NCI-H2029 treated with DMSO at 0.1 percent for 48 hours (cell line): Measurements from ENCODE around the gene C2CD2L.
"Not testable (repeated sequence)": the region's sequence is repeated elsewhere in the genome, so short reads cannot be mapped to it uniquely, and the experiment has no call there.

Experiments used
- DNase-seq: peaks from one replicate; lab custom pipeline; 2025; lab: John Stamatoyannopoulos, UW

Gene C2CD2L

GRCh38 chr11:119106564-119107537, at the start of gene C2CD2L:
TSS of gene C2CD2L (plus strand) at chr11:119107344. CDS start at chr11:119107742, 398 bp downstream.
- peak; percentile 55 for DNase-seq

GRCh38 chr11:119059128-119059527, 48.0 kb upstream of the C2CD2L start:
- not testable (repeated sequence) for DNase-seq

DNA sequence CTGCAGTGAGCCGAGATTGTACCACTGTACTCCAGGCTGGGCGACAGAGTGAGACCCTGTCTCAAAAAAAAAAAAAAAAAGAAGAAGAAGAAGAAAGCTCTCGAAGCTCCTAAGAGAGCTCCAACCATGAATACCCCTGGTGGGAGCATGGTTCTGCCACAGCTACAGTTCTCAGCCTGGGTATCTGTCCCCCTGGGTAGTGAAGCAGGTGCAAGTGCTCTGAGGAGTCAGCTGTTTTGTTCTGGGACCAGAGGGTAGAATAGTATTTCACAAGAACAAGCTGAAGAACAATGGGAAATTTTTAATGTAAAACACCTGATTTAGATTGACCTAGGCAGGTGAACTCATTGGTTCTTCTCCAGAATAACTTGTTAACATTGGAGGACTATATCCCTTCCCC, 45.9 kb upstream of the C2CD2L start:
- DNase-seq = no peak

GRCh38 chr11:119062779-119063178, 44.4 kb upstream of the C2CD2L start:
- DNase-seq = no peak

- no peak for DNase-seq
These were observed 41.8 kb upstream of the C2CD2L start for GRCh38 chr11:119065369-119065768.

DNA sequence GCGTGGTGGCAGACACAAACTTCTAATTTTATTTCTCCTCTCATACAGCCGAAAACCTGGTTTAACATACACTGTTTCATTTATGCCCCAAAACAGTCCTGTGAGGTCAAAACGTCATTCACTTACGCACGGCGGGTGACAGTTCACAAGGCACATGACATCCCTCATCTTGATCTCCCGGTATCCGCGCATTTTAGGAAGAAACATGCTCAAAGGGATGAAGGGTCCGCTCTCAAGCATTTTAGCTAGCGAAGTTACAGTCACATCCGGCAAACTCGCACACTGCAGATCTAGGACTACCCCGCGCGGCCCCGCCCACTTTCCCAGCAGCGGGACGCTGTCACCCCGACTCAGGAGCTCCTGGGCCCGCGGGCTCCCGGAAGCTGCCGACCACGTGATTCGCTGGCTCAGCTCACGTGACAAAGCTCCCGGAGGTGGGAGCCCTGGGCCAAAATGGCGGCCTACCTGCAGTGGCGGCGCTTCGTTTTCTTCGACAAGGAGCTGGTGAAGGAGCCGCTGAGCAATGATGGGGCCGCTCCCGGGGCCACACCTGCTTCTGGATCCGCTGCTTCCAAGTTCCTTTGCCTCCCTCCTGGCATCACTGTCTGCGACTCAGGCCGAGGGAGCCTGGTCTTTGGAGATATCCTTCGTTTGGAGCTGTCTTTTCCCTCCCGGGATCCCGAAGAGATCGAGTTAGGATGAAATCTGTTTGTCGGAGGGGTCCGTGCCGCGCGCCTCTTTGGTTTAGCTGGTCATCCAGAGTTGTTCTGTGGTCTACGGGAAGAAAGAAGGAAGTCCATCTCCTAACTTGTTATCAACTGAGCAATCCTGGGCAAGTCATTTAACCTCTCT, 39.5 kb upstream of the C2CD2L start, which contains the start of gene VPS11:
TSS of gene VPS11 (plus strand) at position 448 of the 852 bp plus-strand sequence. CDS start at position 454, 6 bp downstream.
- peak; percentile 73 for DNase-seq

- DNase-seq = no peak
These were observed 29.3 kb upstream of the C2CD2L start for GRCh38 chr11:119077839-119078238.

DNA sequence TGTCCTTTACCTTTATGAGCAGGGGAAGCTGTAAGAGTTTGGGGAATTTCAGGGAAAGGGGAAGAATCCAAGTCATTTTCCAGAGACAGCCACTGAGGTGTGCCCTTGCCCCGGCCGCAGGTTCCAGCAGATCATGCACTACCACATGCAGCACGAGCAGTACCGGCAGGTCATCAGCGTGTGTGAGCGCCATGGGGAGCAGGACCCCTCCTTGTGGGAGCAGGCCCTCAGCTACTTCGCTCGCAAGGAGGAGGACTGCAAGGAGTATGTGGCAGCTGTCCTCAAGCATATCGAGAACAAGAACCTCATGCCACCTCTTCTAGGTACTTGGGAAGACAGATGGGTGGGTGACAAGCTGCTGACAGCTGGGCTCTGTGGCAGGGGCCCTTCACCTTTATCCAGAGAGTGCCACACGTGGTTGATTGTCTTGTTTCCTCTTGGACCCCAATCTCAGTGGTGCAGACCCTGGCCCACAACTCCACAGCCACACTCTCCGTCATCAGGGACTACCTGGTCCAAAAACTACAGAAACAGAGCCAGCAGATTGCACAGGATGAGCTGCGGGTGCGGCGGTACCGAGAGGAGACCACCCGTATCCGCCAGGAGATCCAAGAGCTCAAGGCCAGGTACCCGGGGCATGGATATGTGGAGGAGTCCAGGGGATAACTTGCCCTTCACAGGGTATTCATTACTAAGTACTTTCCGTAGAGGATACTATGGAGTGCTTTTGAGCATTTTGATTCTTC, 28.3 kb upstream of the C2CD2L start:
- DNase-seq = no peak

DNA sequence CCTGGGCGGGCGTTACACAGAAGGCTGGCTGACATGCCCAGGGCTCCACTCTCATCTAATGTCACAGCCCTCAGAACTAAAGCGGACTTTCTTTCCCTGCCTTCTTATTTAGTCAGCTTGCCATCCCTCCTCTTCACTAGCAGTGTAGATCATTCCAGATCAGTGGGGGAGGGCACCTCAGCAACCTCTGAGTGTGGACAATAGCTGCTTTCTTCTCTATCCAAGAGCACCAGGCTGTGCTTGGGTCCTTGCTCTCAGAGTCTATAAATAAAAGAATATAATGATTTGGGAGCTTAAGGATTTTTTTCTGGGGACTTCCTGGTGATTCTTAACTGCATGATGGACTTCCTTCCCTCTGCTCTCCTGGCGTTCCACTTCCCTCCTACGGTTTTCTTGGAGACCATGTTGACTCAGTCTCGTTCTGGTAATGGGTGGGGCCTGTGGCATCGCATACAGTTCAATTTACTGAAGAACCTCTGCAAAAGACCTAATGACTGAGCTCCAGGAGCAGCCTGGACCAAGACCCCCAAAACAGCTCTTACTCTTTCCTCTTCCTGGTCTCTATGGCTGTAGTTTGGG, 25.4 kb upstream of the C2CD2L start:
- no peak for DNase-seq

- peak; percentile 83 for DNase-seq
These were observed 22.3 kb upstream of the C2CD2L start, which contains the start of gene HMBS for GRCh38 chr11:119084663-119085436. TSS of gene HMBS (plus strand) at chr11:119084881. CDS start at chr11:119085034, 153 bp downstream.

DNA sequence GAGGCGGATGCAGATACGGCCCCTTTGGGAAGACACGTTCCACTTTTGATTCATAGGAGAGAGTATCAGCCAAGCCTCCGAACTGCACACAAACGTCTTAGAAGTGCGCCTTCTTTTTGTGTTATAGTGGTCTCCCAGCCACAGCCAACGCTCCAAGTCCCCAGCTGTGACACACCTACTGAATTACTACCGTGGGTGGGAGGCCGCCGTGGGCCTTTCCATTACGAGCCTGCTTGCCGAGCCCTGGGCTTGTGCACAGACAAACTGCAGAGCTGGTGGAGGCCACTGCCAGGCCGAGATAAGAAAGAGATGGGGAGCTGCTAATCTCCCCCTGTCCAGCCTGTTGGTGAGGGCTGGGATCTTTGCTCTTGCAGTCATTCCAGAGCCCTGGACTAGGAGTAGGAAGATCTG, 21.7 kb upstream of the C2CD2L start:
- DNase-seq = no peak

GRCh38 chr11:119087123-119087522, 20.0 kb upstream of the C2CD2L start:
- DNase-seq = no peak

DNA sequence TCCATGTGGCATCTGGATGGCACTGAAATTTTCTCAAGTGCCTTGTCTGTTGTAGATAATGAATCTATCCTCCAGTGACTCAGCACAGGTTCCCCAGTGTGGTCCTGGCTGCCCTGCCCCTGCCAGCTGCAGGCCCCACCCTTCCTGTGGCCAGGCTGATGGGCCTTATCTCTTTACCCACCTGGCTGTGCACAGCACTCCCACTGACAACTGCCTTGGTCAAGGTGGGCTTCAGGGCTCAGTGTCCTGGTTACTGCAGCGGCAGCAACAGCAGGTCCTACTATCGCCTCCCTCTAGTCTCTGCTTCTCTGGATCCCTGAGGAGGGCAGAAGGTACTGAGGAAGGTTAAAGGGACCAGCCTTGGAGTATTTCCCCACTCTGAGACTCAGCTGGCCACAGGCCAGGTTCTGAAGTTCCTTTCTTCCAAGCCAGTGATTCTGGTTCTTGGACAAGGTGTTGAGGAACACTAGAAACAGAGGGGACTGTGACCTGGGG, 19.4 kb upstream of the C2CD2L start:
- no peak for DNase-seq

- DNase-seq = no peak
These were observed 18.7 kb upstream of the C2CD2L start for GRCh38 chr11:119088406-119088805.

GRCh38 chr11:119089319-119089718, 17.8 kb upstream of the C2CD2L start:
- no peak for DNase-seq

DNA sequence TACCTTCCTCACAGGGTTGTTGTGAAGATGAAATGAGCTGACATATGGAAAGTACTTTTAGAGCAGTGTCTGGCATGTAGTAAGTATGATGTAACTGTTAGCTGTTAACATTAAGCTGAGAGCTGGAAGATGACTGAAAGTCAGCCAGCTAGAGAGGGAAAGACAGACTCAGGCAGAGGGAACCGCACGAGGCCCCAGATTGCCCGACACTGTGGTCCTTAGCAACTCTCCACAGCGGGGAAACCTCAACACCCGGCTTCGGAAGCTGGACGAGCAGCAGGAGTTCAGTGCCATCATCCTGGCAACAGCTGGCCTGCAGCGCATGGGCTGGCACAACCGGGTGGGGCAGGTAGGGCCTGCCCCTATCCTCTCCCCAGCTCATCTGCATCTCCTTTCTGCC, 16.0 kb upstream of the C2CD2L start:
- DNase-seq = no peak

DNA sequence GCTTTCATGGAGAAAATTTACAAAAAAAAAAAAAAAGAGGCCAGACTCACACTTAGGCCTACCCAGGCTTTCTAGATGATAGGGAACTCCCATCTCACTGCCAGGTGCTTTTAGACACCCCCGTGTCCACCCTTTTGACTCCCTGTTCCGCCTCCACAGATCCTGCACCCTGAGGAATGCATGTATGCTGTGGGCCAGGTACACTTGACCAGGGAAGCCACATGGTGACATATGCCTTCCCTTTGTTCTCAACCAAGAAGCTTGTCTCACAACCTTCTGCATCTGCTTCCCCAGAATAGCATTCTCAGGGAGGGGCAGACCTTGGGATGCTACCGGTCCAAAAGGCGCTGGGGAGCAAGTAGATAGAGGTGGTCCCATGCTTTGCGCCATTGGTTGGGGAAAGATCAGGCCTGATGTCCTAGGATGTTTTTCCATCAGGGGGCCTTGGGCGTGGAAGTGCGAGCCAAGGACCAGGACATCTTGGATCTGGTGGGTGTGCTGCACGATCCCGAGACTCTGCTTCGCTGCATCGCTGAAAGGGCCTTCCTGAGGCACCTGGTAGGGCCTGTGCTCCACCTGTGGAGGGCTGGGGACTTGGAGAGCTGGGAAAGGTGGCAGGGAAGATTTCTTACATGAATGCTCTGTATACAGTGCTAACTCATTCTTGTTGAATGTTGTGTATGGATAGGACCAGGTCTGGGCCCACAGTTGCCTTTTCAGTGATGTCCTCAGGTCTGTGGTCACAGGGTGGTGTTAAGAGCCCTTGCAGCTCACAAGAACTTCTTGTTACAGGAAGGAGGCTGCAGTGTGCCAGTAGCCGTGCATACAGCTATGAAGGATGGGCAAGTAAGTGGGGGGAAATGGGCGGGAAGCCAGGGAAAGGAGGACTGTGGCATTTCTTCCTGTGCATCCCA, 14.9 kb upstream of the C2CD2L start:
- DNase-seq = no peak

GRCh38 chr11:119092880-119093842, 14.0 kb upstream of the C2CD2L start:
- DNase-seq = peak; percentile 19
